Stomach (tissue), 4 donors: ENCODE data around the gene BRAP.

Source experiments
- EP300 ChIP-seq: sonication (generic); formaldehyde crosslinking; IDR thresholded peaks from one replicate; pipeline ENCODE4 v1.6.1; 2017; ENCODE audit warnings: antibody characterized with exemption
- POLR2A ChIP-seq, 4 donors: fragments of 450-650 bp; IDR thresholded peaks; one replicate each; pipeline ENCODE4 v1.6.1; 2016; ENCODE audit warnings: antibody characterized with exemption in 4 of 4, control low read depth in 2 of 4, mild to moderate bottlenecking in 1 of 4, moderate library complexity in 1 of 4
- POLR2AphosphoS5 ChIP-seq, 3 donors: sonication (generic); formaldehyde crosslinking; IDR thresholded peaks; one replicate each; pipeline ENCODE4 v1.6.1; 2016; ENCODE audit warnings: antibody characterized with exemption in 3 of 3
- TF ChIP-seq, protein P1 (sequence below), 7 experiments: fragments of 450-650 bp in 4 of 7; fragments of 200-600 bp in 3 of 7; sonication (generic) in 3 of 7; IDR thresholded peaks; one replicate each; pipeline ENCODE4 v1.5.1; 2016 to 2019; ENCODE audit warnings: antibody characterized with exemption in 7 of 7, control low read depth in 2 of 7, mild to moderate bottlenecking in 1 of 7

DNA sequence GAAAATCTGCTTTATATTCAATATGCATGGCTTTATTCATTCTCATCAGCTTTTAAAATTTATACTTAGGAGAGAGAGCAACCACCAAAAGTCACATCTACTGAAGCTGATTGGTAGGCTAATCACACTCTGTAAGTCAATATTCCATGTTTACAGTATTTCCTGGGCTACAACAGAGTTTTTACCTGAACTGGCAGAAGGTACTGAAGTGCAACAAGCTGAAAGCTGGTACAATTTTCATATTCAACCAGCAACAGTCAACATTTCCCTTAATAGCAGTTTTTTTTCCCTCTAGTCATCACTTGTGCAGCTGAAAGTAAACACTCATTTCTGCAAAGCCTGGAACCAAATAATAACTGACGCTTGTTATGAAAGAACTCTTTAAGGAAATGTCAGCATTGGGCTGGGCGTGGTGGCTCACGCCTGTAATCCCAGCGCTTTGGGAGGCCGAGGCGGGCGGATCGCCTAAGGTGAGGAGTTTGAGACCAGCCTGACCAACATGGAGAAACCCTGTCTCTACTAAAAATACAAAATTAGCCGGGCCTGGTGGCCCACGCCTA is 12.9 kb downstream of the BRAP start:
- TF ChIP-seq POLR2AphosphoS5 (IDR thresholded peaks at IDR 0.05) = no peak
- TF ChIP-seq, protein P1, sequence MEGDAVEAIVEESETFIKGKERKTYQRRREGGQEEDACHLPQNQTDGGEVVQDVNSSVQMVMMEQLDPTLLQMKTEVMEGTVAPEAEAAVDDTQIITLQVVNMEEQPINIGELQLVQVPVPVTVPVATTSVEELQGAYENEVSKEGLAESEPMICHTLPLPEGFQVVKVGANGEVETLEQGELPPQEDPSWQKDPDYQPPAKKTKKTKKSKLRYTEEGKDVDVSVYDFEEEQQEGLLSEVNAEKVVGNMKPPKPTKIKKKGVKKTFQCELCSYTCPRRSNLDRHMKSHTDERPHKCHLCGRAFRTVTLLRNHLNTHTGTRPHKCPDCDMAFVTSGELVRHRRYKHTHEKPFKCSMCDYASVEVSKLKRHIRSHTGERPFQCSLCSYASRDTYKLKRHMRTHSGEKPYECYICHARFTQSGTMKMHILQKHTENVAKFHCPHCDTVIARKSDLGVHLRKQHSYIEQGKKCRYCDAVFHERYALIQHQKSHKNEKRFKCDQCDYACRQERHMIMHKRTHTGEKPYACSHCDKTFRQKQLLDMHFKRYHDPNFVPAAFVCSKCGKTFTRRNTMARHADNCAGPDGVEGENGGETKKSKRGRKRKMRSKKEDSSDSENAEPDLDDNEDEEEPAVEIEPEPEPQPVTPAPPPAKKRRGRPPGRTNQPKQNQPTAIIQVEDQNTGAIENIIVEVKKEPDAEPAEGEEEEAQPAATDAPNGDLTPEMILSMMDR (IDR thresholded peaks at IDR 0.05) = no peak
- no peak for TF ChIP-seq POLR2A (IDR thresholded peaks at IDR 0.05)
- no peak for TF ChIP-seq EP300
